SH-SY5Y (cell line): Measurements from ENCODE around the gene SPPL2C.

Experiments used
- GATA2 ChIP-seq: IDR thresholded peaks from 2 replicates; pipeline ENCODE4 v1.6.1; 2011; ENCODE audit warnings: mild to moderate bottlenecking, low read depth, low read length
- GATA3 ChIP-seq: IDR thresholded peaks from 2 replicates; pipeline ENCODE4 v1.6.1; 2011; ENCODE audit warnings: low read depth, mild to moderate bottlenecking, low read length, moderate library complexity

SPPL2C gene

GRCh38 chr17:45844695-45845375 is at the start of gene SPPL2C:
Gene SPPL2C, plus strand, starts transcription at chr17:45844881. Its CDS starts 26 bp downstream, at chr17:45844907.
- TF ChIP-seq GATA2 (no peak), GATA3 (no peak)

GRCh38 chr17:45800816-45801215 is 43.9 kb upstream of the SPPL2C start:
- no peak for TF ChIP-seq GATA3
- no peak for TF ChIP-seq GATA2

GRCh38 chr17:45801421-45801820 is 43.3 kb upstream of the SPPL2C start:
- no peak for TF ChIP-seq GATA2
- TF ChIP-seq GATA3, result no peak

- TF ChIP-seq GATA2, result no peak
- TF ChIP-seq GATA3, result no peak
Observed at GRCh38 chr17:45808845-45809244, 35.8 kb upstream of the SPPL2C start.

GRCh38 chr17:45809499-45809898 is 35.2 kb upstream of the SPPL2C start:
- TF ChIP-seq GATA2, result peak; percentile 69
- no peak for TF ChIP-seq GATA3

GRCh38 chr17:45812102-45812501 is 32.6 kb upstream of the SPPL2C start:
- TF ChIP-seq GATA2, result no peak
- no peak for TF ChIP-seq GATA3

- no peak for TF ChIP-seq GATA2
- no peak for TF ChIP-seq GATA3
Observed at GRCh38 chr17:45813048-45813725, 31.5 kb upstream of the SPPL2C start.

GRCh38 chr17:45814622-45815606 is 29.8 kb upstream of the SPPL2C start:
- TF ChIP-seq GATA2 (no peak), GATA3 (no peak)

GRCh38 chr17:45815752-45816151 is 28.9 kb upstream of the SPPL2C start:
- no peak for TF ChIP-seq GATA3
- no peak for TF ChIP-seq GATA2

- TF ChIP-seq GATA2 (no peak), GATA3 (no peak)
Observed at GRCh38 chr17:45818041-45818440, 26.6 kb upstream of the SPPL2C start.

GRCh38 chr17:45818699-45819098 is 26.0 kb upstream of the SPPL2C start:
- TF ChIP-seq GATA2 (no peak), GATA3 (no peak)

- TF ChIP-seq GATA3 (no peak), GATA2 (no peak)
Observed at GRCh38 chr17:45819632-45820031, 25.0 kb upstream of the SPPL2C start.

GRCh38 chr17:45820052-45820780 is 24.5 kb upstream of the SPPL2C start:
- TF ChIP-seq GATA2 (no peak), GATA3 (no peak)
